GM12874 (cell line): Measurements from ENCODE around the gene SLC22A16.

Experiments
- CTCF ChIP-seq: IDR thresholded peaks from 2 replicates; pipeline ENCODE4 v1.5.1; 2011; ENCODE audit warnings: low read depth, mild to moderate bottlenecking, control low read depth, low read length, moderate library complexity; ENCODE audit not compliant: insufficient read depth

SLC22A16 gene

GRCh38 chr6:110486756-110487155, 10.3 kb upstream of the SLC22A16 start:
- no peak for TF ChIP-seq CTCF

GRCh38 chr6:110485491-110485890, 9.1 kb upstream of the SLC22A16 start:
- TF ChIP-seq CTCF, result no peak

GRCh38 chr6:110484321-110484720, 7.9 kb upstream of the SLC22A16 start:
- no peak for TF ChIP-seq CTCF

GRCh38 chr6:110482774-110483400, 6.5 kb upstream of the SLC22A16 start:
- TF ChIP-seq CTCF, result no peak

GRCh38 chr6:110481081-110481480, 4.7 kb upstream of the SLC22A16 start:
- no peak for TF ChIP-seq CTCF

GRCh38 chr6:110475066-110475653, 1.3 kb downstream of the SLC22A16 start:
- TF ChIP-seq CTCF, result no peak

GRCh38 chr6:110474500-110474899, 1.9 kb downstream of the SLC22A16 start:
- no peak for TF ChIP-seq CTCF

GRCh38 chr6:110472739-110473138, 3.7 kb downstream of the SLC22A16 start:
- TF ChIP-seq CTCF, result no peak
